ENCODE measurements around the gene BCAP31. TPM values are rescaled to one million over a fixed set of nuclear protein-coding genes. Genes with fewer than 3 reads are reported as not detected.

BCAP31 gene
- total and polyA plus RNA-seq, 12 donors, result 70.2 to 164 (median 85.4) TPM

DNA sequence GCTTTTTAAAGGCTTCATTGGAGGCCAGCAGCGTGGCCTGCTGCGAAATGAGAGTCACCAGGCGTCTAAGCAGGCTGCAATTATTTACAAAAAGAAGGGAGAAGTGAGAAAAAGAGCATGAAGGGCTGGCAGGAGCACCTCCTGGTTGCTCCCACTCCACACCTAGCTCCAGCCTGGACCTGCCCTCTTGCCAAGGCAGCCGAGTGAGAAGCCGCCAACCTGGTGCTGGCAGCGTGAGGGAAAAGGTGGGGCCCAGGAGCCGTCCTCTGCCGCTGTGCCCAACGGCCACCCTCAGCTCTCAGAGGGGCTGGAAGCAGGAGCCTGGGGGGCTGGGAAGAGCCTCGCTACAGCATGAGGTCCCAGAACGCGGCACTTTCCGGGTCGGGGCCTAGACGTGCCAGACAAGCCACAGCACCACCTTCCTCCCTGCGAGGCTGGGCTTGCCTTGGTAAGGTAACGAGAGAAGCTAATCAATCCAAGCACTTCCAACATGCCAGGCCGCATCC is 20.1 kb downstream of the BCAP31 start:
- TF ChIP-seq, protein P1, sequence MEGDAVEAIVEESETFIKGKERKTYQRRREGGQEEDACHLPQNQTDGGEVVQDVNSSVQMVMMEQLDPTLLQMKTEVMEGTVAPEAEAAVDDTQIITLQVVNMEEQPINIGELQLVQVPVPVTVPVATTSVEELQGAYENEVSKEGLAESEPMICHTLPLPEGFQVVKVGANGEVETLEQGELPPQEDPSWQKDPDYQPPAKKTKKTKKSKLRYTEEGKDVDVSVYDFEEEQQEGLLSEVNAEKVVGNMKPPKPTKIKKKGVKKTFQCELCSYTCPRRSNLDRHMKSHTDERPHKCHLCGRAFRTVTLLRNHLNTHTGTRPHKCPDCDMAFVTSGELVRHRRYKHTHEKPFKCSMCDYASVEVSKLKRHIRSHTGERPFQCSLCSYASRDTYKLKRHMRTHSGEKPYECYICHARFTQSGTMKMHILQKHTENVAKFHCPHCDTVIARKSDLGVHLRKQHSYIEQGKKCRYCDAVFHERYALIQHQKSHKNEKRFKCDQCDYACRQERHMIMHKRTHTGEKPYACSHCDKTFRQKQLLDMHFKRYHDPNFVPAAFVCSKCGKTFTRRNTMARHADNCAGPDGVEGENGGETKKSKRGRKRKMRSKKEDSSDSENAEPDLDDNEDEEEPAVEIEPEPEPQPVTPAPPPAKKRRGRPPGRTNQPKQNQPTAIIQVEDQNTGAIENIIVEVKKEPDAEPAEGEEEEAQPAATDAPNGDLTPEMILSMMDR (IDR thresholded peaks at IDR 0.05), result no peak
- DNase-seq, result no peak
- Histone ChIP-seq H3K4me3 (no peak overlapping the region), H3K4me1 (peaks cover 0 to 49% (median 5%) of the 10 kb centered on the region in 9 donors), H3K27ac (peak overlapping the region in 8 of 10 donors; percentile 39 to 87 (median 76)), H3K27me3 (peaks cover 0 to 11% (median 0%) of the 10 kb centered on the region in 7 donors), H3K36me3 (peaks cover 0 to 55% (median 0%) of the 10 kb centered on the region in 9 donors), H3K9me3 (no peaks in the 10 kb centered on the region)
- 73 to 85% methylated on average over 18 of the region's 18 CpGs for WGBS, 2 donors
- intact Hi-C loops (cut with DNase I), result no loop called here
- no peak for ATAC-seq

DNA sequence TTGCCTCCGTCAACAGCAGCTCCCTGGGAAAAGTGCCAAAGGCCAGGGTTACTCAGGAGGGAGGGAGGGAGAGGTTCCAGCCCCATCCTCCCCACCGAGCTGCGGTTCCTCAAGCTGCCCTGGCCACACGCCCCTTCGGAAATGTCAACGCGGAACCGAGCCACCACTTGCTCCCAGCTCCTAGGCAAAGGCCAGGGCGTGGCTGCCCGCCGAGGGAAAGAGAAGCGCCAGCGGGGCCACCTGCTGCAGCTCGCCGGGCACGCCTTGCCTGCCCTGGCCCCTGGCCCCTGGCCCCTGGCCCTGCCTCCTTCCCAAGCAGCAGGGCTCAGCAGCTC is 21.2 kb downstream of the BCAP31 start:
- Histone ChIP-seq H3K36me3 (peaks cover 0 to 50% (median 0%) of the 10 kb centered on the region in 9 donors), H3K4me1 (peaks cover 0 to 42% (median 0%) of the 10 kb centered on the region in 9 donors), H3K9me3 (no peaks in the 10 kb centered on the region), H3K4me3 (no peak overlapping the region), H3K27me3 (peaks cover 0 to 5% (median 0%) of the 10 kb centered on the region in 7 donors), H3K27ac (peak overlapping the region in 6 of 10 donors; percentile 25 to 77 (median 42))
- TF ChIP-seq, protein P1 (IDR thresholded peaks at IDR 0.05), result no peak
- intact Hi-C loops (cut with DNase I), result no loop called here
- ATAC-seq (peak in 2 of 8 donors; percentile 7 to 21), DNase-seq (peak in 1 of 2 donors; percentile 61)
- WGBS, 2 donors, result 36 to 50% methylated on average over 9 to 16 of the region's 16 CpGs

DNA sequence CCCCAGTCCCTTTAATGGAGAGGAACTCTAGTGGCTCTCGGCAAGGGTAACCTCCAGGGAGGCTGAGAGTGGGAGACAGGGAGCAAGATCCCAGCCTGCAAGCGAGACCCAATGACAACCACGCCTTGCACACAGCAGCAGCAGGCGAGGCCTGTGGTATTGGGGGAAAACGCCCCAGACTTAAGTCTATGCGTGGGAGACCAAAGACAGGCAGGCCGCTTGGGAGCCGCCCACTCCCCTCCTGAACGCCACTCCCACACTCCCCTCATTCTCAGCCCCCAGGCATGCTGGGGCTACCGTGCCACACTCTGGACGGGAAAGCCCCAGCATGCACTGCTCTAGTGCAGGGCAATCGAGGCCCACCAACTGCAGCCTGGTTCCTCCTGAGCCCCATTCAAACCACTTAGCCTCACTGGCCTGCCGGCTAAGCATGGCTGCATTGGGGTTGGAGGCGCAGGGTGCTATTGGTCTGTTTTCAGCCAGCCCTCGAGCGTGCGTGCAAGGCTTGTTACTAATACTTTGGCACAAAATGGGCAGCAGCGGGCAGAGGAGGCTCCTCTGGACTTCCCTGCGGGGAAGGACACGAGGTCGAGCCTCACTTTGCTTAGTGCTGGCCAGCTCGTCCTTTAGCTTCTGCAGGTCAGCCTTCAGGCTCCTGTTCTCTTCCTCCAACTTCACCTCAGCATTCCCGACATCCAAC is 21.7 kb downstream of the BCAP31 start:
- Histone ChIP-seq H3K27me3 (peaks cover 0 to 4% (median 0%) of the 10 kb centered on the region in 7 donors), H3K4me3 (no peak overlapping the region), H3K4me1 (peaks cover 0 to 40% (median 0%) of the 10 kb centered on the region in 9 donors), H3K9me3 (no peaks in the 10 kb centered on the region), H3K36me3 (peaks cover 0 to 50% (median 0%) of the 10 kb centered on the region in 9 donors), H3K27ac (peak overlapping the region in 5 of 10 donors; percentile 25 to 77 (median 35))
- no peak for DNase-seq
- TF ChIP-seq, protein P1 (IDR thresholded peaks at IDR 0.05), result no peak
- 79 to 80% methylated on average over 22 to 23 of the region's 23 CpGs for WGBS, 2 donors
- intact Hi-C loops (cut with DNase I), result no loop called here
- ATAC-seq, result no peak

DNA sequence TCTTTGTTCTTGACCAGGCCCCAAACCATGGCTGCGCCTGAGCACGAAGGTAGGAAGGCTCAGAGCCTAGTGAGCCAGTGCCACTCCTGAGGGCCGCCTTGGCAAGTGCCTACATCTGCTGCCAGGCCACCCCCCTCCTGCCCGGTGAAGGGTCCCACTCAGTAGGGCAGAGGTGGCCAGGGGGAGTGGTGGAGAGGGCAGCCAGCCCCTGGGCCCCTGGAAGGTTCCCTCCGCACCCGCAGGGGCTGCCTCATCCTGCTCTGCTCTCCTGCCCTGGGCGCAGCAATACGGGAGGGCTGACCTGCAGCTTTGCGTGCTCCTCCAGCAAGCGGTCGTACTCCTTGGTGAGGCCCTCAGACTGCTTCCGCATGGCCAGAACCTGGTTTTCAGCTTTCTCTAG is 22.5 kb downstream of the BCAP31 start:
- Histone ChIP-seq H3K4me1 (peaks cover 0 to 37% (median 0%) of the 10 kb centered on the region in 9 donors), H3K9me3 (no peaks in the 10 kb centered on the region), H3K36me3 (peaks cover 0 to 50% (median 0%) of the 10 kb centered on the region in 9 donors), H3K27ac (peak overlapping the region in 3 of 10 donors; percentile 74 to 84 (median 78)), H3K4me3 (no peak overlapping the region), H3K27me3 (peaks cover 0 to 4% (median 0%) of the 10 kb centered on the region in 7 donors)
- WGBS, 2 donors, result 93 to 95% methylated on average over 7 to 11 of the region's 12 CpGs
- ATAC-seq, result no peak
- TF ChIP-seq, protein P1 (IDR thresholded peaks at IDR 0.05), result no peak
- intact Hi-C loops (cut with DNase I), result no loop called here
- no peak for DNase-seq
